Fibroblast of lung (primary cell): ENCODE results near the gene DZIP1L. TPM values are rescaled to one million over a fixed set of nuclear protein-coding genes. Genes with fewer than 3 reads are reported as not detected.

Source experiments
- DNase-seq, 2 donors: peaks; one replicate each; pipeline versions ENCODE4 v3.0.0 to v3.0.0-alpha.2; 2010; ENCODE audit warnings: low read depth in 2 of 2
- H2AFZ ChIP-seq: 2 replicates; pipeline ENCODE4 v1.5.1; 2012; ENCODE audit warnings: low read length, control low read depth, inconsistent platforms
- H3K27ac ChIP-seq: 2 replicates; pipeline ENCODE4 v1.5.1; 2011; ENCODE audit warnings: low read length, control low read depth; ENCODE audit not compliant: insufficient read depth
- H3K27me3 ChIP-seq: 2 replicates; pipeline ENCODE4 v1.5.1; 2011; ENCODE audit warnings: mild to moderate bottlenecking, low read length; ENCODE audit not compliant: control insufficient read depth, insufficient read depth
- H3K36me3 ChIP-seq: 2 replicates; pipeline ENCODE4 v1.5.1; 2011; ENCODE audit warnings: low read length; ENCODE audit not compliant: control insufficient read depth, insufficient read depth
- H3K4me1 ChIP-seq: 2 replicates; pipeline ENCODE4 v1.5.1; 2011; ENCODE audit warnings: low read length; ENCODE audit not compliant: control insufficient read depth, insufficient read depth; ENCODE audit errors: extremely low read depth
- H3K4me2 ChIP-seq: 2 replicates; pipeline ENCODE4 v1.5.1; 2011; ENCODE audit warnings: low read length, control low read depth; ENCODE audit not compliant: insufficient read depth; ENCODE audit errors: extremely low read depth
- H3K4me3 ChIP-seq, 4 experiments: fragments of 200-600 bp in 1 of 4; sonication (generic) in 1 of 4; replicated peaks in 1 of 4; 2 replicates each; pipeline ENCODE4 v1.5.1; 2011 to 2016; ENCODE audit warnings: low read length in 4 of 4, low read depth in 3 of 4, mild to moderate bottlenecking in 3 of 4, control low read depth in 2 of 4, inconsistent platforms in 1 of 4, mixed read lengths in 1 of 4; ENCODE audit not compliant: insufficient read depth in 1 of 4; ENCODE audit errors: control extremely low read depth in 1 of 4
- H3K79me2 ChIP-seq: 2 replicates; pipeline ENCODE4 v1.5.1; 2012; ENCODE audit warnings: mild to moderate bottlenecking, low read length, inconsistent platforms; ENCODE audit not compliant: control insufficient read depth, insufficient read depth
- H3K9ac ChIP-seq: 2 replicates; pipeline ENCODE4 v1.5.1; 2011; ENCODE audit warnings: mild to moderate bottlenecking, low read length, control low read depth; ENCODE audit not compliant: insufficient read depth
- H3K9me3 ChIP-seq: 2 replicates; pipeline ENCODE4 v1.5.1; 2012; ENCODE audit warnings: low read depth, low read length; ENCODE audit not compliant: control insufficient read depth, insufficient read depth
- H4K20me1 ChIP-seq: 2 replicates; pipeline ENCODE4 v1.5.1; 2011; ENCODE audit warnings: low read length; ENCODE audit not compliant: control insufficient read depth, insufficient read depth; ENCODE audit errors: extremely low read depth
- EZH2 ChIP-seq: IDR thresholded peaks from 2 replicates; pipeline ENCODE4 v1.5.1; 2012; ENCODE audit warnings: low read length, control low read depth, mild to moderate bottlenecking; ENCODE audit errors: missing control alignments
- polyA plus RNA-seq, 2 donors: library from polyadenylated mRNA; depleted of rRNA in 1 of 2; stranded (reverse) in 1 of 2; unstranded in 1 of 2; fragments of >200 nt; gene quantifications; 2 replicates each; pipeline ENCODE4 v1.2.1, GENCODE V29; 2011 to 2012; ENCODE audit warnings: missing spikeins in 1 of 2
- total RNA-seq: library from RNA; depleted of rRNA; stranded (reverse); fragments of >200 nt; gene quantifications from 2 replicates; pipeline ENCODE4 v1.2.1, GENCODE V29; 2014
- TF ChIP-seq, protein P1 (sequence below), 2 donors: IDR thresholded peaks in 1 of 2; conservative IDR thresholded peaks in 1 of 2; 1 replicate in 1 of 2; 2 replicates in 1 of 2; pipeline ENCODE4 v1.5.1; 2011 to 2012; ENCODE audit warnings: low read length in 2 of 2, control low read depth in 1 of 2, inconsistent platforms in 1 of 2, low read depth in 1 of 2, mild to moderate bottlenecking in 1 of 2

Gene DZIP1L
- total and polyA plus RNA-seq, 2 donors (not counting 1 experiment from before 2014, with no cell fraction given): 8.9 to 22.6 TPM

DNA sequence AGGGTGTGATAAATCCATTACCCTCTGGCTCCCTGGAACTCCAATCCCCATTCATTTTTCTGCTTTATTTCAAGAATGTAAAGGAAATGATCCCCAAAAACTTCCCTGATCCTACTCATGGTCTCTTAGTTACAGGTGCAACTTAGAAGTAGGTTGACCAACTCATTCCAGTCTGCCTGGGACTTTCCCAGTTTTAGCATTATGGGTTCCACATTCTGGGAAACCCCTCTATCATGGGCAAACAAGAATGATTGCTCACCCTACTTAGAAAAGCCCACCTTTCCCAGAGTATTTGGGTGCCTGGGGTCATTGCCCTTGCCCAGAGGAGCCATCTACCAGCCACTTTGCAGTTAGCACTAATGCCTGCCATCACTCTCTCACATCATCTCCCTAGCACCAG, 89.9 kb downstream of the DZIP1L start:
- H3K27ac ChIP-seq: no peak overlapping the region
- no peaks in the 10 kb centered on the region for H4K20me1 ChIP-seq
- H3K79me2 ChIP-seq: no peaks in the 10 kb centered on the region
- no peaks in the 10 kb centered on the region for H3K4me1 ChIP-seq
- H3K4me3 ChIP-seq: no peak overlapping the region
- no peak for TF ChIP-seq EZH2
- TF ChIP-seq, protein P1, sequence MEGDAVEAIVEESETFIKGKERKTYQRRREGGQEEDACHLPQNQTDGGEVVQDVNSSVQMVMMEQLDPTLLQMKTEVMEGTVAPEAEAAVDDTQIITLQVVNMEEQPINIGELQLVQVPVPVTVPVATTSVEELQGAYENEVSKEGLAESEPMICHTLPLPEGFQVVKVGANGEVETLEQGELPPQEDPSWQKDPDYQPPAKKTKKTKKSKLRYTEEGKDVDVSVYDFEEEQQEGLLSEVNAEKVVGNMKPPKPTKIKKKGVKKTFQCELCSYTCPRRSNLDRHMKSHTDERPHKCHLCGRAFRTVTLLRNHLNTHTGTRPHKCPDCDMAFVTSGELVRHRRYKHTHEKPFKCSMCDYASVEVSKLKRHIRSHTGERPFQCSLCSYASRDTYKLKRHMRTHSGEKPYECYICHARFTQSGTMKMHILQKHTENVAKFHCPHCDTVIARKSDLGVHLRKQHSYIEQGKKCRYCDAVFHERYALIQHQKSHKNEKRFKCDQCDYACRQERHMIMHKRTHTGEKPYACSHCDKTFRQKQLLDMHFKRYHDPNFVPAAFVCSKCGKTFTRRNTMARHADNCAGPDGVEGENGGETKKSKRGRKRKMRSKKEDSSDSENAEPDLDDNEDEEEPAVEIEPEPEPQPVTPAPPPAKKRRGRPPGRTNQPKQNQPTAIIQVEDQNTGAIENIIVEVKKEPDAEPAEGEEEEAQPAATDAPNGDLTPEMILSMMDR (conservative IDR thresholded peaks at IDR 0.05 in 1 of 2, IDR thresholded peaks at IDR 0.05 in 1 of 2; ENCODE audit: low read depth in 1 of 2, low read length in 2 of 2): no peak
- no peak overlapping the region for H2AFZ ChIP-seq
- DNase-seq: no peak
- no peak overlapping the region for H3K9ac ChIP-seq
- no peaks in the 10 kb centered on the region for H3K36me3 ChIP-seq
- H3K4me2 ChIP-seq: no peak overlapping the region
- H3K27me3 ChIP-seq: no peaks in the 10 kb centered on the region
- H3K9me3 ChIP-seq: no peaks in the 10 kb centered on the region

DNA sequence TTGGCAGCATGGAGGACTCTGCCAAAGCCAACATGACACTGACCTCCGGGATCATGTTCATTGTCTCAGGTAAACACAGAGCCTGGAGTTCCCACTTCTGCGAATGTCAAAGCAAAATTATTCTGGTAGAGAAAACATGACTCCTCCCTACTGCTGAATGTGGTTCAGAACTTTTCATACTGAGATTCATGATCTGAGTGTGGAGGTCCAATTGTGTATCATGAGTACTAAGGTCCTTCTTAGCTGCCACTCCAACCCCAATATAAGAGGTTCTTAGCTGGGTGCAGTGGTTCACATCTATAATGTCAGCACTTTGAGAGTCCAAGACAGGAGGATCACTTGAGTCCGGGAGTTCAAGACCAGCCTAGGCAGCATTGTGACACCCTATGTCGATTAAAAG, 91.7 kb downstream of the DZIP1L start:
- H3K36me3 ChIP-seq: no peaks in the 10 kb centered on the region
- H3K4me1 ChIP-seq: no peaks in the 10 kb centered on the region
- H3K9me3 ChIP-seq: no peaks in the 10 kb centered on the region
- H3K9ac ChIP-seq: no peak overlapping the region
- H3K4me3 ChIP-seq: no peak overlapping the region
- no peak overlapping the region for H3K4me2 ChIP-seq
- no peaks in the 10 kb centered on the region for H3K79me2 ChIP-seq
- H2AFZ ChIP-seq: no peak overlapping the region
- no peak for DNase-seq
- H3K27me3 ChIP-seq: no peaks in the 10 kb centered on the region
- H3K27ac ChIP-seq: no peak overlapping the region
- no peaks in the 10 kb centered on the region for H4K20me1 ChIP-seq
- TF ChIP-seq, protein P1 (conservative IDR thresholded peaks at IDR 0.05 in 1 of 2, IDR thresholded peaks at IDR 0.05 in 1 of 2; ENCODE audit: low read depth in 1 of 2, low read length in 2 of 2): no peak
- TF ChIP-seq EZH2: no peak

- no peaks in the 10 kb centered on the region for H3K4me1 ChIP-seq
- no peak overlapping the region for H3K27ac ChIP-seq
- no peaks in the 10 kb centered on the region for H3K36me3 ChIP-seq
- no peak overlapping the region for H3K4me3 ChIP-seq
- no peaks in the 10 kb centered on the region for H3K27me3 ChIP-seq
- H4K20me1 ChIP-seq: no peaks in the 10 kb centered on the region
- H3K9ac ChIP-seq: no peak overlapping the region
- TF ChIP-seq, protein P1 (conservative IDR thresholded peaks at IDR 0.05 in 1 of 2, IDR thresholded peaks at IDR 0.05 in 1 of 2; ENCODE audit: low read depth in 1 of 2, low read length in 2 of 2): no peak
- no peak for TF ChIP-seq EZH2
- no peak overlapping the region for H2AFZ ChIP-seq
- no peak overlapping the region for H3K4me2 ChIP-seq
- H3K9me3 ChIP-seq: no peaks in the 10 kb centered on the region
- no peaks in the 10 kb centered on the region for H3K79me2 ChIP-seq
- no peak for DNase-seq
Observed at GRCh38 chr3:138019281-138020069, 95.9 kb downstream of the DZIP1L start.
